Neural cell (in vitro differentiated cells): ENCODE measurements around the gene KIF4A.
"Not testable (repeated sequence)": the region's sequence is repeated elsewhere in the genome, so short reads cannot be mapped to it uniquely, and the experiment has no call there.

Experiments used
- EP300 ChIP-seq: fragments of 450-650 bp; conservative IDR thresholded peaks from 2 replicates; pipeline ENCODE4 v1.6.1; 2014; ENCODE audit warnings: antibody characterized with exemption, mild to moderate bottlenecking, moderate library complexity; ENCODE audit not compliant: poor library complexity, severe bottlenecking
- EZH2 ChIP-seq: fragments of 200-600, 300-800 bp; shearing (Covaris generic), sonication (generic); IDR thresholded peaks from 2 replicates; pipeline ENCODE4 v1.6.1; 2014; ENCODE audit warnings: antibody characterized with exemption, low read length, borderline replicate concordance, mild to moderate bottlenecking; ENCODE audit not compliant: insufficient read depth, poor library complexity, severe bottlenecking
- RAD21 ChIP-seq: fragments of 450-650 bp; conservative IDR thresholded peaks from 2 replicates; pipeline ENCODE4 v1.6.1; 2014; ENCODE audit warnings: antibody characterized with exemption, mild to moderate bottlenecking, moderate library complexity
- TF ChIP-seq, protein P1 (sequence below): fragments of 450-650 bp; IDR thresholded peaks from 2 replicates; pipeline ENCODE4 v1.5.1; 2014; ENCODE audit warnings: antibody characterized with exemption, mild to moderate bottlenecking, moderate library complexity; ENCODE audit not compliant: poor library complexity, severe bottlenecking

GRCh38 chrX:70349367-70350125, 59.6 kb downstream of the KIF4A start:
- TF ChIP-seq, protein P1, sequence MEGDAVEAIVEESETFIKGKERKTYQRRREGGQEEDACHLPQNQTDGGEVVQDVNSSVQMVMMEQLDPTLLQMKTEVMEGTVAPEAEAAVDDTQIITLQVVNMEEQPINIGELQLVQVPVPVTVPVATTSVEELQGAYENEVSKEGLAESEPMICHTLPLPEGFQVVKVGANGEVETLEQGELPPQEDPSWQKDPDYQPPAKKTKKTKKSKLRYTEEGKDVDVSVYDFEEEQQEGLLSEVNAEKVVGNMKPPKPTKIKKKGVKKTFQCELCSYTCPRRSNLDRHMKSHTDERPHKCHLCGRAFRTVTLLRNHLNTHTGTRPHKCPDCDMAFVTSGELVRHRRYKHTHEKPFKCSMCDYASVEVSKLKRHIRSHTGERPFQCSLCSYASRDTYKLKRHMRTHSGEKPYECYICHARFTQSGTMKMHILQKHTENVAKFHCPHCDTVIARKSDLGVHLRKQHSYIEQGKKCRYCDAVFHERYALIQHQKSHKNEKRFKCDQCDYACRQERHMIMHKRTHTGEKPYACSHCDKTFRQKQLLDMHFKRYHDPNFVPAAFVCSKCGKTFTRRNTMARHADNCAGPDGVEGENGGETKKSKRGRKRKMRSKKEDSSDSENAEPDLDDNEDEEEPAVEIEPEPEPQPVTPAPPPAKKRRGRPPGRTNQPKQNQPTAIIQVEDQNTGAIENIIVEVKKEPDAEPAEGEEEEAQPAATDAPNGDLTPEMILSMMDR = not testable (repeated sequence)
- TF ChIP-seq EP300, EZH2, RAD21: not testable (repeated sequence)
